HG02759 (cell line): ENCODE data around the gene SALL1.

Experiments used
- ATAC-seq: cut with Tn5 transposase; IDR thresholded peaks from one replicate; pipeline ENCODE4 v1.9.1; 2021; ENCODE audit warnings: mild to moderate bottlenecking, moderate library complexity; ENCODE audit not compliant: unreplicated experiment

The SALL1 gene

DNA sequence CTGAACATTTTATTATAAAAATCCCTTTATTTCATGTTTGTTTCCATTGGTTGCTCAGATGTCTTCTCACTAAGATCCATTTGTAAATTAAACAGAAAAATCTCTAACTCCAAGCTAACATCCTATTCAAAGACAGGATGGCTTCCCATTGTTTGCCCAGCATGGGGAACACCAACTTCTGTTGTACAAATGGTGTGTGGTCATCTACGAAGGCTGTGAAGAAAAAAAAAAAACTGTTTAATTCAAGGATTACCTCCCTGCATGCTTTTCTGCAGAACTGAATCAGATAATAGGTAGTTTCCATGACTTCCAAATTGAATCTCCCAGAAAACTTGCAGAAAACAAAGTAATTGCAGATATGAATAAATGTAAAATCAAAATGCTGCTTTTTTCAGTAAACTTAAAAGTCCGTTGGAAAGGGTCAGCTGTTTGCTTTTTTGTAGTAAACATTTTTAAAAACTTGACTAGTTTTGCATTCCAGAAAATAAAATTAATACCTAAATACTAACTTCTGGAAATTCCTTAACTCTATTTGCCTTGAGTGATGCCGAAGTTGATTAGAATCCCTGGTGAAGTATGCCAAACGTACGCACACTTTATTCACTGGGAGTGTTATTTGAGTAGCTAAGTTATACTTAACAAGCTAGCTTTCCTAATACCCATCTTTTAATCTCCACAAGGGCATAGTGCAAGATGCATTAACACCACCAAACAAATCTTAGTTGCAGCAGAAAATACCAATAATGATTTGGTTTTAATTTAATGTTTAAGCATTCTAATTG, 7.7 kb downstream of the SALL1 start:
- no peak for ATAC-seq

DNA sequence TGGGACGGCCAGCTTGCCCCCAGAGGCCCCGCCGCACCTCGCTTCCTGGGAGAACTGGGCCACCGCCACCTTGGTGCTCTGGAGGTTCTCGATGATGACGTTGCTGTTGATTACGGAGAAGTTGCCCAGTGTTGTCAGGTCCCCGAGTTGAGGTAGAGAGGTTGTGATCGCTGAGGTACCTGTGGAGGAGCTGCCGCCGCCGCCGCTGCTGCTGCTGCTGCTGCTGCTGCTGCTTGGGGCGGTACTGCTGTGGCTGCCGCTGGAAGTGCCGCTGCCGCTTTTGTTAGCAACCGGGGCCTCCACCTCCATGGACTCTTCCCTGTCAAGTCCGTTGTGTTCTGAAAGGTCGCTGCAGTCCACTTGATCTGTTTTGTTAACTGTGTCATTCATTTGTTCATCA, 9.5 kb downstream of the SALL1 start:
- ATAC-seq, result no peak

DNA sequence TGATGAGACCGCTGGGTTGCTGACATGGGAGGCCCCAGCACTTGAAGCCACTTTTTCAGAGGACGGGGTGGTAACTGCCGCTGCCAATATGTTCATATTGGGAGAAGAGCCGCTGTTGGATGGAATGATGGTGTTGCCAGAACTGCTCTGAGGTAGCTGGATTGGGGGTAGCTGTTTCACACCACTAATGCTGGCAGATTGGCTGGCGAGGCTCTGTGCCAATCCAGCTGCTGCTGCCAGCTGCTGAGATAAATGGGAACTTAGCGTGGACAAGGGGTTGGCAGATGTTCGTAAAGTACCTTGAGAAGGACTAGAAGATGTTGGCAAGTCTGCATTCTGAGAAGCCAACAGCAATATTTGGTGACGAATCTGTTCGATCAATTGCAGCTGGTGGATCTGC, 10.0 kb downstream of the SALL1 start:
- no peak for ATAC-seq

DNA sequence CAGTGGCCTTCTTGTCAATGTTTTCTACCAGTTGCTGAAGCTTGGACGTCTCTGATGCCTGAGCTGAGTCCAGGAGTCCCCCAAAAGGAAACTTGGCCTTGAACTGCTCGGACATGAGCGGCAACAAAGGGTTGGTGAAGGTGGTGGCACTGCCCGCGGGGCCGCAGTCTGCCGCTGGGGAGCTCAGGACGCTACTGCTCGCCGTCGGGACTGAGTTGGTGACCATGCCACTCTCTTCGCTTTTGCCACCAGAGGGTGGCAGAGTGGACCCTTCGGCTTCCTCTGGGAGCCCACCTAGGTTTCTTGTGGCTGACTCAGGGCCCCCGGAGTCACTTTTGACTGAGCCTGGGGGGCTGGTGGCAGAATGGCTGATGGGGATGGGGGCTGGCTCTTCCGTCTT, 11.0 kb downstream of the SALL1 start:
- no peak for ATAC-seq

DNA sequence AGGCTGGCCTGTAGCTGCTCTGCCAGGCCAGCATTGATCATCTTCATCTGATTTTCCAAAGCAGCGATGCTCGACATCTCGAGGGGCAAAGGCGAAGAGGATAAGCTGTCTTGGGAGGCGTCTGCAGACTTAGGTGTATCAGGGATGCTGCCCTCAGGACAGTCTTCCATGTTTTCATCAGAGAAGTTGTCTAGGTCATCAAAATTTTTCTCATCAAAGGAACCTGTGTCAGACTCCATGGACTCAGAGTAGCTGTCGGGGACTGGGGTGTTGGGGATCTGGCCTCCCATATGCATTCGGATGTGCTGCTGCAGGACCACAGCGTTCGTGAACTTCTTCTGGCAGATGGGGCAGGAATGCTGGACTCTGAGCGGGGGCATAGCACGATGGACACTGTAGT, 11.5 kb downstream of the SALL1 start:
- no peak for ATAC-seq

DNA sequence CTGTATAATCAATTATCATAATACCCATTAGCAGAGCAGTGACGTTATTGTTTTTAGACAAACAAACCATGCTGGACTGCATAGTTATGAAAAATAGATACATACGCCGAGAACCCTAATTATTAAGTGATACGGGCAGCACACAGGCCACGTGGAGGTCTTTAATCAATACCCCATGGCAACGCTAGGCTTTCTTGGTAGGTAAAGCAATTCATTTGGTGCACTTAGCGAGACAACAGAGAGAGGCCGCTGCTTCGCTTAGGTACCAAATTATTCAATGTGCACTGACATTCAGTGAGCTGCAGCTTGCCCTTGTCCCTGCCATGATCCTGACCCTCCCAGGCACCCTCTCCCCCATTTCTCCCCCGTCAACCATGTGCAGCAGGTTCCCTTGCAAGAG, 12.9 kb downstream of the SALL1 start:
- no peak for ATAC-seq

DNA sequence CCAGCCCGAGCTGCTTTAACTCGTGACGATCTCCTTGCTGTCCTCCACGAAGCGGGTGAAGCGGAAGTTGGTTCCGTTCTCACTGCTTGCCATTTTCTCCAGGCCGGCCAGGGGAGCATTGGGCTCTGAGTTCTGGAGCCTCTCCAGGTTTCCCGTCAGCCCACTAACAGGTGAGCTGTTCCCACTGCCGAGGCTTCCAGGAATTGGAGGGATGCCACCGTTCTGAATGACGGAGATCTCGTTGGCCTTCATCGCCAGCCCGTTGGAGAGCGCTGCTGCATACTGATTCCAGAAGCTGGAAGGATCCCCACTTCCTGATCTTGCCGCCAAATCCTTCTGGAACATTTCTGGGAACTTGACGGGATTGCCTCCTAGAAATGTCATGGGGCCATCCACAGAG, 14.0 kb downstream of the SALL1 start:
- ATAC-seq, result no peak

DNA sequence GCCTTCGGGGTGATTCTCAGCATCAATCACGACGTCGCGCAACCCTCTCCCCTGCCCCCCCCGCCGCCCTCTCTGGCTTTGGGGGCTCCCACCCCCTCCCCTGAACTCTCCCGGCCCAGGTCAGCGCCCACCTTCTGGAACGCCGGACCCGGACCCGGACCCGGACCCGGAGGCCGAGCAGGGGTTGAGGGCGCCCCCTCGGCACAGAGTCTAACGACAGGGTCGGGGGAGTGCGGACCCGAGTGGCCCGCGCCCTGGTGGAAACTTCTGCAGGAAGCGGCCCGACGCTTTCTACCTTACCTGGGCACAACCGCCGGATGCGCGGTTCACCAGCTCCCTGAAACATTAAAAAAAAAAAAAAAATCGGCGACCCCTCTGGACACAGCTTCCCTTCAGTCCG, 16.2 kb downstream of the SALL1 start:
- ATAC-seq, result no peak

DNA sequence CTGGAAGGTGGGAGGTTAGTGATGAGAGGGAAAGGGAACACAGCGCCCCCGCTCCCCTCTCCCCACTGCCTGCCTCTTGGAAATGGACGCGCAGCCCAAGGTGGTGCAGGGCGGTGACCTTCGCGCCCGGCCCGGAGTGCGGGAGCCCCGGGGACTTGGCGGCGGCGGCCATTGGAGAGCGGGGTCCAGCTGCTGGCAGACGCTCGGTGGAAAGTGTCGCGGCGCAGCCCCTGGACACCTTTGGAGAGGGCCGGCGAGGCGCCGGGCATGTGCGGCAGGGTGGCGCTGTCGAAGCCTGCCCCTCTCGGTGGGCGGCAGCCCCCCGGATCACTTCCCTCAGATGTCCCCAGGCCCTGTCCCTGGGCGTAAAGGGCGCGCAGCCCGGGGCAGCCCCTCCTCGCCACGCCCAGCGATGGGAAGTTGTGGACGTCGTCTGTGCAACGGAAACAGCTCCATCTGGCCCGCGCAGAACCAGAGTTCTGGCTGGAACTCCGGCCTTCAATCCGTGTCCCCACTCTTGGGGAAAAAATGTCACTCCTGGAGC, 16.7 kb downstream of the SALL1 start:
- no peak for ATAC-seq

DNA sequence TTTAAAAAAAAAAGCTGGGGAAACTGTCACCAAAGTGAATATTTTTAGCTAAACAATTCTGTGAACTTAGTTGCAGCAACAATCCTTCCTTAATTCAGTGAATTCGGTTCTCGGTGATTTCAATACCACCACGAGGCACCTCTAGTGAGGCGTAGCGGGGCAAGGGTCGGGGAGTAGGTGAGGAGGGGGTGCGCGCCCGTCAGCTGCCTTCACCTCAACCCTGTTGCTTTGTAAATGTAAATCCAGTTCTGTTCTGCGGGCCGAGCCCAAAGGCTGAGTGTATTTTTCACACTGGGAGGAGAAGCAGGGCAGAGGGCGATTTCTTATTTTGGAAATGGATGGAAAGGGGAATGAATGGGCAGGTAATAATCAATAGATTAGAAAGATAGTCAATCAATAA, 17.4 kb downstream of the SALL1 start:
- ATAC-seq, result no peak

DNA sequence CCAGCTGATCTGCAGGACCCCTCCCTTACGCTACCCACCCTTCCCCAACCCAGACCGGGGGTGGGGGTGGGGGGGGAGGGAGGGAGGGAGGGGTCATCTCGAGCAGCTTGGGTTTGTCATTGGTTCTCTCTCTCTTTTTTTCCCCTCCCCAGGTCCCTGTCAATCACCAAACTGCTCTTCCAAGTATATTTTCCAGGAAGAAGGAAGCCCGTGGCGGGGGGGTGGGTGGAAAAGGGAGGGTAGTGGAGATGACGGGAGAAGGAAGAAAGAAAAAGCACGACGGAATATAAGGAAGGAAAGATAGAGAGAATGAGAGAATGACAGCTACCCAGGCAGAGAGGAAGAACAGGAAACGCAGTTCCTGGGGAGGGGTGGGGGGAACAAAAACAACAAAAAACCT, 17.9 kb downstream of the SALL1 start:
- no peak for ATAC-seq

DNA sequence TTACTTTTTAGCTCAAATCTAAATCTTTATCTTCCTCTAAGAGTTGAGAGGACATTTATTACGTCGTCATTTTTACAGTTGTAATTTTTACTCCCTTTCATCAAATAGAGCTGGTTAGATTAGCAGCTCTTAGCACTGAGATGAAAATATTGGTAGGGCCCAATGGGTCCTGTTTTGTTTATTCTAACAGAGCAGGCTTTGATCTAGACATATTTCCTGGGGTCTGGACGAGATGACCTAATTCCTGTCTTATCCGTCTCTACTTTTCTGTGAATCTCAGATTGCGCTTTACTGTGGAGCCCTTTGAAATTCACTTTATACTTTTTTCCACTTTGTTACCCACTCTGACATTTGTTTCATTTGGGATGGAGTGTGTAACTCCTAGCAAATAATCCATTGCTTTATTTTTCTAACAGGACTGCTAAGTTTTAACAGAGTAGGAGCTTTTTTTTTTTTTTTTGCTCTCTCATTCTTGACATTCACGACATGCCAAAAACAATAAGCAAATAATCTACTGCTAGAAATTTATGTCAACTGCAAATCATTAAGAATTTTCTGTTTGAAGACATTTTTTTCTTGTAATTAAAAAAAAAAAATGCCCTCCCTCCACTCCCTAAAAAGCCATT, 18.5 kb downstream of the SALL1 start:
- ATAC-seq, result no peak

DNA sequence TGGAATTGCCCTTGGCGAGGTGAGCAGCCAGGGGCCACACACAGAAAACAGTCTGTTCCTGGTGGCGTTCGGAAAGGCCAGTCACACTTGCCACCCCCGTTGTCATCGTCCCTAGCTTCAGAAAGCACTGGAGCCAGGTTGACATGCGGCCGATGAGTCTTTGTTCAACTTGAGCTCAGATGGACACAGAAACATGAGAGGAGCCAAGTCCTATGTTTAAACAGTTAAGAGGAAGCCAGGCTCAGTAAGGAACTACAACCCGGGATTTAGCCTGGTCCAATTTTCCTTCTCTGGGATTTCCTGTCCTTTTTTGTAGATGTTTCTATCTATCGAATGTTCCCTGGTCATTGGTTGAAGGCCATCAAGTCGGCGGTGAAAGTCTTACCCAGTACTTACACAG, 19.5 kb downstream of the SALL1 start:
- ATAC-seq, result no peak

DNA sequence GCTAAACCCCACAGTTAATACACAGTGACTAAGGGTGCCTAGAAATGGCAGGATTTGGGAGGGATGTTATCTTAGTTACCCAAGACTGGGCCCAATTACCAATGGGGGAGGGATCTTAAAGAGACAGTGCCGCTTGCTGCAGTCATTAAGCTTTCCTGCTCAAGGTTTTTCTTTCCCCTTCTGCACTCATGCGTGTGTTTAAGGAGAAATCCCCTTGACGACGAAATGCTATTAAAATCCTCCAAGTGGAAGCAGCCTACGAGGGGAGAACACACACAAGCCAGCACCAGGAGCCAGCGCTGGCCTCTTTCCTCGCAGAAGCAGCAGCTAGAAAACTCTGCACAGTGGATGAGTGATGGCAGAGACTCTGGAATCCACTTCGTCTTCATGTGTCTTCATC, 22.0 kb downstream of the SALL1 start:
- no peak for ATAC-seq

DNA sequence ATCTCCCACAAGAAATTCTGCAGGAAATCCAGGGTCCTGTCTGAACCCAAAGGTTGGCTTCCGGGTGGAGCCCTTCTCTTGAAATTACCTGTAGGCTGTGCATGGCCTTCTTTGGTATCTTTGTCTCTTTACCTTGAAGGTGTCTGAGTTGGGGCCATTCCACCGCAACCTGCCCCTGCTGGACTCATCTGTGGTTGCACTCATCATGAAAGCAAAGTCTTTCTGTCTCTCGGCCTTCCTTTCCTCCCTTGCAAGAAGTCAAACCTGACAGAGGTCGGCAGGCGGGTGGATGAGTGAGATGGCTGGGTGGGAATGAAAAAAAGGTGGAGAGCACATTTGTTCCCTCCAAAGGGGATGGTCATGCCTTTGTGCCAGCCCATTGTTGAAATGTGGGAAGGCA, 25.1 kb downstream of the SALL1 start:
- no peak for ATAC-seq

DNA sequence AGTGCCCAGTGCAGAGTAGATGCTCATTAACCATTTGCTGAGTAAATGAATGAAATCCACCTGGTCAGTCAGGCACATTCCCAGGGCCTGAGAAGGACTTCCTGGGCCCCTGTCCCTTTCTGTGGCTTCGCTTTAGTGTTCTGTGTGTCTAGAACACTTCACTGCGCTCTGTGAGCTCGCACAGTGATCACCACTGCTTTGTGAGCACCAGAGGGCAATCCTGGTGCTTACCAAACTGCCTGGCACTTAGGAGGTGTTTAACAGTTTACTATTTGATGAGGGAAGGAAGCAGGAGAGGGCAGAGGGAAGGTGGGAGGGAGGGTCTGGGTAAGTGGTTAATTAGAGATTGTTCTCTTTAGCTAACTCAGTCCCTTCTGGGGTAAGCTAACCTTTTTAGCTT, 26.2 kb downstream of the SALL1 start:
- no peak for ATAC-seq

DNA sequence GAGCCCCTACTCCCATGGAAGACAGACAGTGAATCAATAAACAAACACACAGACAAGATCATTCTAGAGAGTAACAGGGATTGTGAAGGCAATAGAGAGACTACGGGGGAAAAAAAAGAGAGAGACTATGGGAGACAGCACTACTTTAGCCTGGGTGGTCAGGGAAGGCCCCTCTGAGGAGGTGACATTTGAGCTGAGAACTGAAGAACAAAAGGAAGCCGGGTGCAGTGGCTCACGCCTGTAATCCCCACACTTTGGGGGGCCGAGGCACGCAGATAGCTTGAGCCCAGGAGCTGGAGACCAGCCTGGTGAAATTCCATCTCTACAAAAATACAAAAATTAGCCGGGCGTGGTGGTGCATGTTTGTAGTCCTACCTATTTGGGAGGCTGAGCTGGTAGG, 29.2 kb downstream of the SALL1 start:
- no peak for ATAC-seq

DNA sequence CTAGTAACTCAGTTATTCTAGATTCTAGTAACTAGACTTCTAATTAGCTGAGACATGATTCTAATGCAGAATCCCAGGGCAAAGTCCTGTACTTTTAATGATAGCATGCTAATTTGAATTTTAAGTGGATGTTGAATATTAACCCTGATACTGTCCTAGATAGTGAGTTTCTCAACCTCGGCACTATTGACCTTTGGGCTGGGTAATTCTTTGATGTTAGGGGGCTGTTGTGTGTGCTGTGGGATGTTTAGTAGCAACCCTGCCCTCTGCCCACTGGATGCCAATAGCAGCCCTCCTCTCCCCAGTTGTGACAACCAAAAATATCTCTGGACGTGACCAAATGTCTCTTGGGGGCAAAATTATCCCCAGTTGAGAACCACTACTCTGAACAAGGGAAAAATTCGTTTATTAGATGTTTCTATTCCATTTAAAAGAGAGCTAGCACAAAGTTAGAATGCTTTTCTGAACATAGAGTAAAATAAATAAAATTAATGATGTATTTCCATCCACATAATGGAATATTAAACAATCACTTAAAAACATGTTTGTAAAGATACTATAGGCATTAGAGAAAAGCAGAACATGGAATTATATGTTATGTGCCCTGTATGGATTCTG, 30.2 kb downstream of the SALL1 start:
- no peak for ATAC-seq

DNA sequence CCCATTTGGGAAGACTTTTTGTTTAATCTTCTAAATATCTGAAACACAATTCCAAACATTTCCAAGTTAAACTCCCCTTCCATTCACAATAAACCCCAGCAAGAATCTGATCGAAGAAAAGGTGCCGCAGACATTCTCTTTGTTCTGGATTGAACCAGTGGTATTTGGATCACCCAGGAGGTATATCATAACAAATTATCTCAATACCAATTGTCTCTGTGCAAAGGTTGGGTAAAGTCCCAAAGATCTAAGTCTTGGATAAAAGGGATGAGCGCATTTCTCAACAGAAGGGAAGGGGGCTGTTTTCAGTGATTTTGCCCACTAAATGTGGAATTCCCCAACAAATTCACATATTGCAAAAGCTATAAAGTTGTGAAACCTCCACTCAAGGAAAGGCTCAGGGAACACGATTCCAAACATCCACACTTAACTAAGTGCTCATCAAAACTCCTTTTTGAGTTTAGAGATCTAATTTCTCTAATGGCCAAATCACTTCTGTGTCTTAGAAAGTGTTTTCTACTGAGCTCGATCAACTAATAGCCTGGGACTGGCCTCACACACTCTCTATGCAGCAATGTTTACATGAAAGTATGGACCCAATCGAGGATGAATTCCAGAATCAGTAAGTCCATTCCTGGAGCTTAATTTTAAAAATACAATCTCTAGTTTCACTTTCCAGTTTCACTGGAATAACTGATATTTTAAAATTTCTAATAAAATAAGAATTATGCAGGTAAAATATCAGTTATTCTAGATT, 30.9 kb downstream of the SALL1 start:
- ATAC-seq, result no peak

DNA sequence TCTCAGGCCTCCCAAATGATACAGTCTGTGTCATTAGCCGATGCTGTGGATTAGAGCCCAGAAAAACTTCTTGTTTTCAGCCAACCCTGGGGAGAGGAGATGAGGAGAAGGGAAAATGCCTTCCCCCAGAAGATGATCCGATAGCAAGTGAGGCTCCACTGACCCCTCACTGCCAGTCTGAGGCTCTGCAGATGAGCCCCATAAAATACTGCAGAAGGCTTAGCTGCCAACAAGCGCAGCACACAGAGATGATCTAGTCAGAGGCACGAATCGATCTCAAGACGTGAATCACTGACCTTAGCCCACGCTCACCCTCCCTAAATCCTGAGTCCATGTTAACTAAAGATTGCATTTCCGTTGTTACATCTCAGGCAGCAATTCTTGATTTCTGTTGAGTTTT, 31.5 kb downstream of the SALL1 start:
- no peak for ATAC-seq

DNA sequence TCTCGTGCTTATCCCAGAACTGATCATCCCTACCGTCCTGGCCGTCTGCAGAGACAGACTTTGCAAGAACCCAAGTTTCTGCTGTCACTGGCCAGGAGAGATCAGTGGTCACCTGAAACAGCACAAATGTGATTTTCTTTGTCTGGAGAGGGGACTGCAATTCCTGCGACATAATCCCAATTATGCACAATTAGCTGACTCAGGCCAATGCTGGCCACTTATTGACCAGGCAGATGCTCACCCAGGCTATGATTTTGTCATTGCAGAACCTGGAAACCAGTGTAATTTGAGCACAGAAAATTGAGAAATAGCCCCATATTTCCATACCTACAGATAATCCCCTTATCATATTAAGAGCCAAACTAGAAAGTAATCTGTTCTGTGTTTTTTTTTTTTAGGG, 34.7 kb downstream of the SALL1 start:
- ATAC-seq, result no peak
